Measurements from ENCODE around the gene ASB7.

GRCh38 chr15:100560323-100560722 lies 42.1 kb upstream of the ASB7 start:
- TF ChIP-seq EZH2 (IDR thresholded peaks at IDR 0.05; ENCODE audit: borderline replicate concordance, insufficient read depth, low read length, poor library complexity, severe bottlenecking) (no peak), POLR2AphosphoS5 (IDR thresholded peaks at IDR 0.05) (no peak)

Data from neural cell (in vitro differentiated cells).